ENCODE measurements around the gene KLF9. TPM values are rescaled to one million over a fixed set of nuclear protein-coding genes. Genes with fewer than 3 reads are reported as not detected.

Gene KLF9
- total RNA-seq, 1 experiment from 2014 or later: 0.26 TPM

GRCh38 chr9:70421272-70422180, 7.1 kb upstream of the KLF9 start:
- H3K27me3 Mint-ChIP-seq (ENCODE audit: low read depth): peaks cover 51% of the 10 kb centered on the region
- Histone ChIP-seq H2AFZ (ENCODE audit: low read length) (no peak overlapping the region), H2BK12ac (ENCODE audit: insufficient read length, low read depth, low read length) (no peak overlapping the region), H3K4ac (ENCODE audit: low read depth, low read length) (no peak overlapping the region), H3K14ac (ENCODE audit: insufficient read depth, low read length) (no peak overlapping the region), H3K56ac (ENCODE audit: insufficient read length, low read depth, low read length) (no peak overlapping the region), H2BK5ac (ENCODE audit: insufficient read length, low read length) (no peak overlapping the region), H3K79me1 (ENCODE audit: insufficient read depth, low read depth, low read length, poor library complexity, severe bottlenecking) (no peaks in the 10 kb centered on the region), H4K8ac (replicated peaks; ENCODE audit: insufficient read length, low read depth, low read length) (no peak overlapping the region), H3K27ac (ENCODE audit: insufficient read length, low read depth, low read length) (no peak overlapping the region), H3K27me3 (ENCODE audit: insufficient read depth, low read length) (no peaks in the 10 kb centered on the region; the same call in 1 of the 2 replicates), H3K9me3 (ENCODE audit: control insufficient read depth, low read depth, low read length) (no peaks in the 10 kb centered on the region), H3T11ph (ENCODE audit: low read length) (no peak overlapping the region), H3K18ac (ENCODE audit: insufficient read length, low read depth, low read length) (no peak overlapping the region), H3K79me2 (ENCODE audit: insufficient read depth, low read length) (no peaks in the 10 kb centered on the region), H4K20me1 (ENCODE audit: control insufficient read depth, insufficient read depth, insufficient read length) (no peaks in the 10 kb centered on the region), H3K23me2 (ENCODE audit: insufficient read length, low read depth, low read length, poor library complexity, severe bottlenecking) (peaks cover 18% of the 10 kb centered on the region), H3K23ac (ENCODE audit: insufficient read length, low read depth, low read length) (no peak overlapping the region), H2BK15ac (ENCODE audit: low read depth, low read length) (no peak overlapping the region), H2AK5ac (ENCODE audit: insufficient read length, low read length) (no peak overlapping the region), H3K4me2 (ENCODE audit: insufficient read depth, insufficient read length, low read length) (peak overlapping the region; percentile 61), H3K4me1 (ENCODE audit: insufficient read depth, low read length) (peaks cover 5% of the 10 kb centered on the region; the same call in 1 of the 2 replicates), H4K91ac (ENCODE audit: insufficient read length, low read depth, low read length) (no peak overlapping the region), H4K5ac (ENCODE audit: insufficient read length, low read depth, low read length) (no peak overlapping the region), H2BK20ac (ENCODE audit: low read depth, low read length, poor library complexity, severe bottlenecking) (no peak overlapping the region), H3K9ac (ENCODE audit: extremely low read depth, insufficient read length, low read length) (peak overlapping the region; percentile 35), H2BK120ac (ENCODE audit: low read depth, low read length, poor library complexity, severe bottlenecking) (no peak overlapping the region)
- no peak for DNase-seq
- no CpG with 5 or more reads among the region's 9 CpGs for WGBS (ENCODE audit: extremely low coverage, insufficient read length, low lambda C conversion rate)
- no peaks in the 10 kb centered on the region for H3K9me3 Mint-ChIP-seq
- H3K27ac Mint-ChIP-seq: no peak overlapping the region
- peak overlapping the region; percentile 78 to 94 for H3K4me3 Mint-ChIP-seq
- no peaks in the 10 kb centered on the region for H3K36me3 Mint-ChIP-seq (ENCODE audit: insufficient read depth in 1 of 3, low read depth in 3 of 3)
- H3K4me1 Mint-ChIP-seq: peaks cover 19 to 28% of the 10 kb centered on the region in 2 experiments
- no peak for TF ChIP-seq CTCF (conservative IDR thresholded peaks at IDR 0.05)

All from H9 (cell line).